HepG2 (cell line): ENCODE results near the gene MYO7B. TPM values are rescaled to one million over a fixed set of nuclear protein-coding genes. Genes with fewer than 3 reads are reported as not detected.
A peak's percentile ranks its signal among the peaks of the same experiment; 100 is the strongest.

Experiments used
- ARID4A ChIP-seq: sonication (generic); formaldehyde crosslinking; IDR thresholded peaks from 2 replicates; pipeline ENCODE4 v1.5.0; 2020; ENCODE audit warnings: mild to moderate bottlenecking, missing genetic modification reagents, borderline replicate concordance
- CC2D1A ChIP-seq: sonication (generic); formaldehyde crosslinking; IDR thresholded peaks from 2 replicates; pipeline ENCODE4 v1.8.1; 2023; ENCODE audit warnings: mild to moderate bottlenecking, missing genetic modification reagents
- FOSL1 ChIP-seq: sonication (generic); formaldehyde crosslinking; IDR thresholded peaks from 2 replicates; pipeline ENCODE4 v1.9.0; 2021; ENCODE audit warnings: missing genetic modification reagents, borderline replicate concordance
- FOXK1 ChIP-seq: sonication (generic); formaldehyde crosslinking; IDR thresholded peaks from 2 replicates; pipeline ENCODE4 v1.4.0; 2020; ENCODE audit warnings: low read depth, missing genetic modification reagents, borderline replicate concordance
- GATAD1 ChIP-seq: IDR thresholded peaks from 2 replicates; pipeline ENCODE4 v1.6.1; 2016; ENCODE audit warnings: missing genetic modification reagents, missing compliant biosample characterization
- GLI4 ChIP-seq: sonication (generic); formaldehyde crosslinking; IDR thresholded peaks from 2 replicates; pipeline ENCODE4 v1.5.1; 2020; ENCODE audit warnings: missing genetic modification reagents, mild to moderate bottlenecking, moderate library complexity, borderline replicate concordance
- HMG20B ChIP-seq: conservative IDR thresholded peaks from 2 replicates; pipeline ENCODE4 v1.6.1; 2016; ENCODE audit warnings: missing genetic modification reagents, missing compliant biosample characterization
- HOXD1 ChIP-seq: sonication (generic); formaldehyde crosslinking; IDR thresholded peaks from 2 replicates; pipeline ENCODE4 v1.5.0; 2020; ENCODE audit warnings: missing genetic modification reagents
- MTF2 ChIP-seq: sonication (generic); formaldehyde crosslinking; IDR thresholded peaks from 2 replicates; pipeline ENCODE4 v1.5.0; 2020; ENCODE audit warnings: missing genetic modification reagents, borderline replicate concordance
- POGZ ChIP-seq: sonication (generic); formaldehyde crosslinking; IDR thresholded peaks from 2 replicates; pipeline ENCODE4 v1.4.0; 2020; ENCODE audit warnings: mild to moderate bottlenecking, missing genetic modification reagents
- PPARG ChIP-seq: conservative IDR thresholded peaks from 2 replicates; pipeline ENCODE4 v1.6.1; 2016; ENCODE audit warnings: missing biosample characterization, missing genetic modification reagents
- TCF7 ChIP-seq: sonication (generic); IDR thresholded peaks from 2 replicates; pipeline ENCODE4 v1.6.1; 2016; ENCODE audit warnings: antibody characterized with exemption, low read depth
- WIZ ChIP-seq: sonication (generic); formaldehyde crosslinking; IDR thresholded peaks from 2 replicates; pipeline ENCODE4 v1.5.1; 2020; ENCODE audit warnings: mild to moderate bottlenecking, missing genetic modification reagents
- YEATS2 ChIP-seq: sonication (generic); formaldehyde crosslinking; IDR thresholded peaks from 2 replicates; pipeline ENCODE4 v1.4.0; 2020; ENCODE audit warnings: missing genetic modification reagents, borderline replicate concordance
- ZBED4 ChIP-seq: sonication (generic); formaldehyde crosslinking; IDR thresholded peaks from 2 replicates; pipeline ENCODE4 v1.4.0; 2020; ENCODE audit warnings: missing genetic modification reagents, borderline replicate concordance
- ZEB1 ChIP-seq: IDR thresholded peaks from 2 replicates; pipeline ENCODE4 v1.6.1; 2012; ENCODE audit warnings: mild to moderate bottlenecking, low read depth, inconsistent platforms; ENCODE audit not compliant: insufficient replicate concordance
- ZMAT5 ChIP-seq: sonication (generic); formaldehyde crosslinking; IDR thresholded peaks from 2 replicates; pipeline ENCODE4 v1.5.0; 2020; ENCODE audit warnings: mild to moderate bottlenecking, low read depth, missing genetic modification reagents, borderline replicate concordance
- ZNF143 ChIP-seq: sonication (generic); formaldehyde crosslinking; IDR thresholded peaks from 2 replicates; pipeline ENCODE4 v1.4.0; 2020; ENCODE audit warnings: missing genetic modification reagents
- ZNF367 ChIP-seq: sonication (generic); formaldehyde crosslinking; IDR thresholded peaks from 2 replicates; pipeline ENCODE4 v1.4.0; 2020; ENCODE audit warnings: missing genetic modification reagents, borderline replicate concordance
- ZNF790 ChIP-seq: sonication (generic); formaldehyde crosslinking; IDR thresholded peaks from 2 replicates; pipeline ENCODE4 v1.8.0; 2022; ENCODE audit warnings: missing genetic modification reagents, mild to moderate bottlenecking, borderline replicate concordance
- polyA plus RNA-seq, 8 experiments: library from polyadenylated mRNA; depleted of rRNA in 3 of 8; stranded (reverse) in 7 of 8; unstranded in 1 of 8; fragments of >200 nt; fragmentation: Illumina TruSeq in 4 of 8; extraction: Trizol in 4 of 8; gene quantifications; 2 replicates each; pipeline versions ENCODE4 v1.2.1 to v1.2.3, GENCODE V29; 2011 to 2016; ENCODE audit warnings: low read depth in 4 of 8, missing spikeins in 1 of 8, mixed read lengths in 1 of 8; ENCODE audit not compliant: insufficient read depth in 1 of 8
- total RNA-seq, 5 experiments: library from RNA; depleted of rRNA; stranded (reverse); fragments of >200 nt; fragmentation: Illumina TruSeq; extraction: Trizol; gene quantifications; 2 replicates each; pipeline ENCODE4 v1.2.3, GENCODE V29; 2016; ENCODE audit warnings: low read depth in 1 of 5

The MYO7B gene
- total and polyA plus RNA-seq, 2 of the 13 experiments (the other 11 are each of a cell fraction or from before 2014, with no cell fraction given), result not detected

- no peak for TF ChIP-seq ARID4A (CRISPR knock-in tag)
- TF ChIP-seq FOSL1 (CRISPR knock-in tag), result no peak
- no peak for TF ChIP-seq ZNF367 (CRISPR knock-in tag)
- 0 out of 2 replicates have a peak, but pooled peaks have one; percentile 23 for TF ChIP-seq HOXD1 (CRISPR knock-in tag)
- peak; percentile 8; the same call in 1 of the 2 replicates for TF ChIP-seq ZBED4 (CRISPR knock-in tag)
- 0 out of 2 replicates have a peak, but pooled peaks have one; percentile 16 for TF ChIP-seq YEATS2
- peak; percentile 11; the same call in 1 of the 2 replicates for TF ChIP-seq GATAD1 (CRISPR knock-in tag)
- TF ChIP-seq PPARG, result 0 out of 2 replicates have a peak, but pooled peaks have one; percentile 8
- TF ChIP-seq CC2D1A (CRISPR knock-in tag), result no peak
- peak; percentile 72; the same call in 1 of the 2 replicates for TF ChIP-seq MTF2 (CRISPR knock-in tag)
- TF ChIP-seq ZMAT5 (CRISPR knock-in tag), result no peak
- TF ChIP-seq ZNF143 (CRISPR knock-in tag), result no peak
- TF ChIP-seq ZNF790 (CRISPR knock-in tag), result 0 out of 2 replicates have a peak, but pooled peaks have one; percentile 58
- 0 out of 2 replicates have a peak, but pooled peaks have one; percentile 8 for TF ChIP-seq HMG20B (CRISPR knock-in tag)
- peak; percentile 10; the same call in 1 of the 2 replicates for TF ChIP-seq FOXK1 (CRISPR knock-in tag)
- TF ChIP-seq ZEB1, result peak; percentile 66
- TF ChIP-seq TCF7, result peak; percentile 36; the same call in 1 of the 2 replicates
- TF ChIP-seq GLI4 (CRISPR knock-in tag), result peak; percentile 14; the same call in 1 of the 2 replicates
- TF ChIP-seq WIZ, result no peak
- TF ChIP-seq POGZ, result no peak
These were observed 8.3 kb upstream of the MYO7B start (continued) for GRCh38 chr2:127527001-127527804.
